H1 (cell line): ENCODE results near the gene SPTB. TPM values are rescaled to one million over a fixed set of nuclear protein-coding genes. Genes with fewer than 3 reads are reported as not detected.

Source experiments
- ATF3 ChIP-seq: IDR thresholded peaks from 2 replicates; pipeline ENCODE4 v1.6.1; 2011; ENCODE audit warnings: low read depth, mild to moderate bottlenecking, low read length; ENCODE audit not compliant: insufficient read depth
- CHD2 ChIP-seq: IDR thresholded peaks from 2 replicates; pipeline ENCODE4 v1.6.1; 2012; ENCODE audit warnings: low read length, improper control_type of control experiment
- HDAC6 ChIP-seq: IDR thresholded peaks from one replicate; pipeline ENCODE4 v1.7.1; 2012; ENCODE audit warnings: low read depth, mild to moderate bottlenecking, inconsistent platforms, low read length, moderate library complexity
- KDM5A ChIP-seq: fragments of 200-600 bp; IDR thresholded peaks from 2 replicates; pipeline ENCODE4 v1.7.1; 2012; ENCODE audit warnings: mild to moderate bottlenecking, low read length, inconsistent platforms, mixed read lengths
- TAF1 ChIP-seq: IDR thresholded peaks from 2 replicates; pipeline ENCODE4 v1.6.1; 2011; ENCODE audit warnings: mild to moderate bottlenecking, low read depth, low read length
- TCF12 ChIP-seq: IDR thresholded peaks from 2 replicates; pipeline ENCODE4 v1.6.1; 2011; ENCODE audit warnings: low read depth, mild to moderate bottlenecking, low read length
- TEAD4 ChIP-seq: IDR thresholded peaks from 2 replicates; pipeline ENCODE4 v1.6.1; 2012; ENCODE audit warnings: low read depth, low read length, inconsistent platforms, mixed read lengths
- polyA plus RNA-seq, 7 experiments: library from polyadenylated mRNA; depleted of rRNA in 3 of 7; stranded (reverse) in 5 of 7; unstranded in 2 of 7; fragments of >200 nt in 5 of 7; fragments of 200-250 nt in 2 of 7; gene quantifications; 1 replicate in 5 of 7; 2 replicates in 1 of 7; 4 replicates in 1 of 7; pipeline versions ENCODE4 v1.2.1 to v1.2.3, GENCODE V29; 2011 to 2013; ENCODE audit warnings: missing spikeins in 2 of 7, mixed read lengths in 2 of 7
- total RNA-seq: library from RNA; stranded (reverse); fragmentation: NEBNext Ultra II Directional; extraction: Animal tissue kit (Norgen Biotek cat#: 25700); gene quantifications from 2 replicates; pipeline ENCODE4 v1.2.1, GENCODE V29; 2021

SPTB gene
- total and polyA plus RNA-seq, 2 of the 8 experiments (the other 6 are each of a cell fraction or from before 2014, with no cell fraction given): 0.30 to 2.4 TPM

GRCh38 chr14:64714432-64715025 lies 165.2 kb downstream of the SPTB start (continued):
- TF ChIP-seq TEAD4: no peak
- TF ChIP-seq TAF1: no peak
- no peak for TF ChIP-seq HDAC6
- TF ChIP-seq CHD2: no peak
- TF ChIP-seq KDM5A: no peak
- no peak for TF ChIP-seq TCF12
- no peak for TF ChIP-seq ATF3
